Lower leg skin (tissue), 4 donors: ENCODE data around the gene THRA. TPM values are rescaled to one million over a fixed set of nuclear protein-coding genes. Genes with fewer than 3 reads are reported as not detected.

Experiments
- DNase-seq, 2 donors: peaks; one replicate each; pipeline ENCODE4 v3.0.0-alpha.2; 2019; ENCODE audit warnings: low spot score in 2 of 2
- H3K4me3 ChIP-seq: fragments of 200-600 bp; sonication (generic); 2 replicates; pipeline ENCODE4 v1.5.1; 2017; ENCODE audit warnings: mild to moderate bottlenecking, low read depth; ENCODE audit not compliant: poor library complexity, severe bottlenecking
- CTCF ChIP-seq, 3 donors: fragments of 450-650 bp; IDR thresholded peaks; one replicate each; pipeline ENCODE4 v1.5.1; 2016; ENCODE audit warnings: antibody characterized with exemption in 3 of 3, mild to moderate bottlenecking in 3 of 3, moderate library complexity in 2 of 3
- POLR2A ChIP-seq, 2 donors: fragments of 450-650 bp; IDR thresholded peaks; one replicate each; pipeline ENCODE4 v1.6.1; 2016 to 2017; ENCODE audit warnings: antibody characterized with exemption in 2 of 2, mild to moderate bottlenecking in 1 of 2, moderate library complexity in 1 of 2
- WGBS, 2 donors: methylation state at CpG; one replicate each; pipeline ENCODE4 v1.1.5; 2018; 5-methylcytosine and 5-hydroxymethylcytosine counted together
- intact Hi-C: fragments of 100-400 bp; cut with DNase I; formaldehyde crosslinking; loops from one replicate; pipeline ENCODE4 v1.15.0; 2023; ENCODE audit warnings: low total_unique reads
- total RNA-seq, 4 donors: library from RNA; depleted of rRNA; stranded (reverse); fragments of >200 nt; gene quantifications; one replicate each; pipeline ENCODE4 v1.1.0, GENCODE V29; 2016

THRA gene
- total RNA-seq, 4 donors from 2014 or later, result 28.2 to 56.8 (median 42.6) TPM

- intact Hi-C loops, result no loop called here
- no peak overlapping the region for H3K4me3 ChIP-seq
- DNase-seq, result no peak
- no peak for TF ChIP-seq CTCF (IDR thresholded peaks at IDR 0.05)
- TF ChIP-seq POLR2A (IDR thresholded peaks at IDR 0.05), result no peak
- 85% methylated on average over 7 of the region's 7 CpGs for WGBS, 2 donors
Measured at GRCh38 chr17:40076591-40076990, 13.8 kb downstream of the THRA start.

GRCh38 chr17:40079545-40079944, 16.8 kb downstream of the THRA start:
- 87 to 92% methylated on average over 3 of the region's 3 CpGs for WGBS, 2 donors
- TF ChIP-seq POLR2A (IDR thresholded peaks at IDR 0.05) (no peak), CTCF (IDR thresholded peaks at IDR 0.05) (no peak)
- DNase-seq, result no peak
- intact Hi-C loops, result no loop called here
- H3K4me3 ChIP-seq, result no peak overlapping the region

GRCh38 chr17:40084477-40084876, 21.7 kb downstream of the THRA start:
- WGBS, 2 donors, result 94 to 95% methylated on average over 14 of the region's 14 CpGs
- no peak overlapping the region for H3K4me3 ChIP-seq
- TF ChIP-seq CTCF (IDR thresholded peaks at IDR 0.05), result no peak
- no peak for TF ChIP-seq POLR2A (IDR thresholded peaks at IDR 0.05)
- no peak for DNase-seq
- intact Hi-C loops, result no loop called here

- DNase-seq, result peak in 1 of 2 donors; percentile 16
- intact Hi-C loops, result no loop called here
- 67% methylated on average over 17 of the region's 17 CpGs for WGBS, 2 donors
- no peak overlapping the region for H3K4me3 ChIP-seq
- no peak for TF ChIP-seq CTCF (IDR thresholded peaks at IDR 0.05)
- TF ChIP-seq POLR2A (IDR thresholded peaks at IDR 0.05), result no peak
Measured at GRCh38 chr17:40086150-40087044, 23.6 kb downstream of the THRA start.

- intact Hi-C loops, result no loop called here
- TF ChIP-seq POLR2A (IDR thresholded peaks at IDR 0.05) (no peak), CTCF (IDR thresholded peaks at IDR 0.05) (no peak)
- 73 to 81% methylated on average over 6 of the region's 6 CpGs for WGBS, 2 donors
- no peak overlapping the region for H3K4me3 ChIP-seq
- no peak for DNase-seq
Measured at GRCh38 chr17:40087049-40087794, 24.5 kb downstream of the THRA start.
